HEK293 (cell line): Measurements from ENCODE around the gene PAX3.

Source experiments
- MYNN ChIP-seq: fragments of 450-650 bp; formaldehyde crosslinking; IDR thresholded peaks from 2 replicates; pipeline ENCODE4 v1.5.1; 2016; ENCODE audit warnings: missing biosample characterization, missing genetic modification characterization, borderline replicate concordance
- OSR2 ChIP-seq: fragments of 450-650 bp; formaldehyde crosslinking; IDR thresholded peaks from 2 replicates; pipeline ENCODE4 v1.5.1; 2016; ENCODE audit warnings: missing biosample characterization, missing genetic modification characterization
- PATZ1 ChIP-seq: fragments of 450-650 bp; formaldehyde crosslinking; IDR thresholded peaks from 2 replicates; pipeline ENCODE4 v1.5.1; 2016; ENCODE audit warnings: missing biosample characterization, missing genetic modification characterization
- PRDM1 ChIP-seq: fragments of 450-650 bp; formaldehyde crosslinking; IDR thresholded peaks from 2 replicates; pipeline ENCODE4; 2016; ENCODE audit warnings: missing biosample characterization, missing genetic modification characterization
- REPIN1 ChIP-seq: fragments of 450-650 bp; formaldehyde crosslinking; IDR thresholded peaks from 2 replicates; pipeline ENCODE4 v1.5.1; 2017; ENCODE audit warnings: missing biosample characterization, missing genetic modification characterization, low read depth
- SETDB1 ChIP-seq: IDR thresholded peaks from one replicate; pipeline ENCODE4 v1.6.1; 2017; ENCODE audit warnings: mild to moderate bottlenecking, low read length, moderate library complexity, mixed read lengths; ENCODE audit not compliant: insufficient read length
- TCF7L2 ChIP-seq: IDR thresholded peaks from 2 replicates; pipeline ENCODE4 v1.6.1; 2011; ENCODE audit warnings: low read depth, mild to moderate bottlenecking, inconsistent platforms, low read length, moderate library complexity, borderline replicate concordance
- ZBTB44 ChIP-seq: fragments of 450-650 bp; IDR thresholded peaks from 2 replicates; pipeline ENCODE4 v1.5.1; 2018; ENCODE audit warnings: missing biosample characterization, mild to moderate bottlenecking, missing genetic modification characterization
- ZBTB7A ChIP-seq: fragments of 450-650 bp; formaldehyde crosslinking; IDR thresholded peaks from 2 replicates; pipeline ENCODE4 v1.5.1; 2016; ENCODE audit warnings: low read depth, missing biosample characterization, missing genetic modification characterization
- ZNF184 ChIP-seq: fragments of 450-650 bp; IDR thresholded peaks from 2 replicates; pipeline ENCODE4 v1.5.1; 2018; ENCODE audit warnings: missing biosample characterization, mild to moderate bottlenecking, missing genetic modification characterization
- ZNF292 ChIP-seq: fragments of 450-650 bp; formaldehyde crosslinking; IDR thresholded peaks from 2 replicates; pipeline ENCODE4 v1.5.1; 2016; ENCODE audit warnings: low read depth, missing biosample characterization, missing genetic modification characterization, borderline replicate concordance
- ZNF398 ChIP-seq: fragments of 450-650 bp; formaldehyde crosslinking; IDR thresholded peaks from 2 replicates; pipeline ENCODE4 v1.5.1; 2017; ENCODE audit warnings: missing biosample characterization, missing genetic modification characterization
- ZNF423 ChIP-seq: fragments of 450-650 bp; formaldehyde crosslinking; IDR thresholded peaks from 2 replicates; pipeline ENCODE4 v1.5.1; 2016; ENCODE audit warnings: missing biosample characterization, missing genetic modification characterization
- ZNF426 ChIP-seq: fragments of 450-650 bp; formaldehyde crosslinking; IDR thresholded peaks from 2 replicates; pipeline ENCODE4 v1.5.1; 2017; ENCODE audit warnings: missing biosample characterization, missing genetic modification characterization, mild to moderate bottlenecking, inconsistent platforms, moderate library complexity
- ZNF510 ChIP-seq: fragments of 450-650 bp; formaldehyde crosslinking; IDR thresholded peaks from 2 replicates; pipeline ENCODE4 v1.5.1; 2018; ENCODE audit warnings: mild to moderate bottlenecking, missing genetic modification characterization, missing biosample characterization; ENCODE audit not compliant: insufficient replicate concordance
- ZNF518A ChIP-seq: fragments of 450-650 bp; formaldehyde crosslinking; conservative IDR thresholded peaks from 2 replicates; pipeline ENCODE4 v1.5.1; 2016; ENCODE audit warnings: low read depth, missing biosample characterization, missing genetic modification characterization
- ZNF544 ChIP-seq: fragments of 450-650 bp; formaldehyde crosslinking; IDR thresholded peaks from 2 replicates; pipeline ENCODE4 v1.5.0; 2017; ENCODE audit warnings: missing biosample characterization, missing genetic modification characterization
- ZNF571 ChIP-seq: fragments of 450-650 bp; formaldehyde crosslinking; IDR thresholded peaks from 2 replicates; pipeline ENCODE4 v1.5.0; 2017; ENCODE audit warnings: missing biosample characterization, missing genetic modification characterization
- ZNF580 ChIP-seq: fragments of 450-650 bp; formaldehyde crosslinking; IDR thresholded peaks from 2 replicates; pipeline ENCODE4 v1.5.1; 2016; ENCODE audit warnings: missing biosample characterization, missing genetic modification characterization
- ZNF600 ChIP-seq: fragments of 450-650 bp; formaldehyde crosslinking; IDR thresholded peaks from 2 replicates; pipeline ENCODE4 v1.5.1; 2016; ENCODE audit warnings: missing biosample characterization, missing genetic modification characterization
- ZNF629 ChIP-seq: fragments of 450-650 bp; formaldehyde crosslinking; IDR thresholded peaks from 2 replicates; pipeline ENCODE4 v1.5.1; 2017; ENCODE audit warnings: missing biosample characterization, missing genetic modification characterization
- ZNF645 ChIP-seq: fragments of 450-650 bp; formaldehyde crosslinking; IDR thresholded peaks from 2 replicates; pipeline ENCODE4; 2016; ENCODE audit warnings: missing biosample characterization, missing genetic modification characterization
- ZNF776 ChIP-seq: fragments of 450-650 bp; formaldehyde crosslinking; IDR thresholded peaks from 2 replicates; pipeline ENCODE4 v1.5.0; 2017; ENCODE audit warnings: missing biosample characterization, missing genetic modification characterization, borderline replicate concordance
- ZSCAN23 ChIP-seq: fragments of 450-650 bp; formaldehyde crosslinking; IDR thresholded peaks from 2 replicates; pipeline ENCODE4 v1.5.1; 2016; ENCODE audit warnings: missing biosample characterization, missing genetic modification characterization
- ZSCAN5A ChIP-seq: fragments of 450-650 bp; formaldehyde crosslinking; IDR thresholded peaks from 2 replicates; pipeline ENCODE4 v1.5.1; 2016; ENCODE audit warnings: missing biosample characterization, missing genetic modification characterization

Gene PAX3

GRCh38 chr2:222298311-222299150 is at the start of gene PAX3 (continued):
- TF ChIP-seq PRDM1 (tag by site-specific recombination) (no peak), ZNF600 (tag by site-specific recombination) (no peak; the same call in 1 of the 2 replicates), ZSCAN23 (no peak), ZNF426 (no peak), TCF7L2 (no peak), ZNF629 (tag by site-specific recombination) (no peak), ZNF510 (tag by site-specific recombination) (no peak), ZNF571 (no peak), ZBTB44 (no peak), REPIN1 (no peak), ZBTB7A (no peak), ZNF292 (tag by site-specific recombination) (no peak), ZSCAN5A (tag by site-specific recombination) (no peak), ZNF544 (tag by site-specific recombination) (no peak), MYNN (tag by site-specific recombination) (no peak), ZNF518A (tag by site-specific recombination) (no peak), ZNF398 (tag by site-specific recombination) (peak; percentile 82), ZNF776 (tag by site-specific recombination) (no peak), ZNF645 (tag by site-specific recombination) (no peak), SETDB1 (no peak), OSR2 (no peak), ZNF580 (tag by site-specific recombination) (no peak), ZNF423 (tag by site-specific recombination) (no peak), ZNF184 (tag by site-specific recombination) (no peak), PATZ1 (tag by site-specific recombination) (0 out of 2 replicates have a peak, but pooled peaks have one; percentile 36)
